ENCODE results near the gene SEZ6L2.

The SEZ6L2 gene

GRCh38 chr16:29868396-29869009 lies 30.8 kb downstream of the SEZ6L2 start:
- 0 out of 2 replicates have a peak overlapping the region, but pooled peaks have one; percentile 27 for H2AFZ ChIP-seq (ENCODE audit: low read length)
- no peaks in the 10 kb centered on the region for H3K27me3 ChIP-seq (ENCODE audit: insufficient read depth, low read length, poor library complexity, severe bottlenecking)
- no peaks in the 10 kb centered on the region for H3F3A ChIP-seq (ENCODE audit: low read depth)
- no peak for TF ChIP-seq EZH2phosphoT487 (IDR thresholded peaks at IDR 0.05; ENCODE audit: borderline replicate concordance)
- no peak for TF ChIP-seq CTCF (conservative IDR thresholded peaks at IDR 0.05; ENCODE audit: low read length)
- H3K9me2 ChIP-seq (replicated peaks; ENCODE audit: low read depth, low read length) = no peaks in the 10 kb centered on the region
- peaks cover 5% of the 10 kb centered on the region for H3K4me1 ChIP-seq (ENCODE audit: insufficient read depth, low read length, poor library complexity, severe bottlenecking)
- H4K20me1 ChIP-seq (ENCODE audit: insufficient read depth, low read length, poor library complexity, severe bottlenecking) = no peaks in the 10 kb centered on the region
- H3K9me3 ChIP-seq (ENCODE audit: insufficient read depth, low read depth, low read length) = no peaks in the 10 kb centered on the region
- H3K4me2 ChIP-seq (ENCODE audit: low read depth, low read length, poor library complexity, severe bottlenecking) = no peak overlapping the region
- H3K9ac ChIP-seq (ENCODE audit: low read depth, low read length, poor library complexity, severe bottlenecking) = no peak overlapping the region
- no peaks in the 10 kb centered on the region for H3K79me2 ChIP-seq (ENCODE audit: insufficient read depth, low read length)
- H3K4me3 ChIP-seq (ENCODE audit: low read length, poor library complexity, severe bottlenecking) = no peak overlapping the region
- H3K36me3 ChIP-seq (ENCODE audit: insufficient read depth, low read length) = no peaks in the 10 kb centered on the region

GRCh38 chr16:29864205-29864604 lies 35.1 kb downstream of the SEZ6L2 start:
- H2AFZ ChIP-seq (ENCODE audit: low read length) = no peak overlapping the region
- H4K20me1 ChIP-seq (ENCODE audit: insufficient read depth, low read length, poor library complexity, severe bottlenecking) = peaks cover 6% of the 10 kb centered on the region
- no peak overlapping the region for H3K4me2 ChIP-seq (ENCODE audit: low read depth, low read length, poor library complexity, severe bottlenecking)
- H3K79me2 ChIP-seq (ENCODE audit: insufficient read depth, low read length) = peaks cover 23% of the 10 kb centered on the region
- no peaks in the 10 kb centered on the region for H3K36me3 ChIP-seq (ENCODE audit: insufficient read depth, low read length)
- H3F3A ChIP-seq (ENCODE audit: low read depth) = no peaks in the 10 kb centered on the region
- H3K4me1 ChIP-seq (ENCODE audit: insufficient read depth, low read length, poor library complexity, severe bottlenecking) = peaks cover 18% of the 10 kb centered on the region
- no peak overlapping the region for H3K4me3 ChIP-seq (ENCODE audit: low read length, poor library complexity, severe bottlenecking)
- no peaks in the 10 kb centered on the region for H3K27me3 ChIP-seq (ENCODE audit: insufficient read depth, low read length, poor library complexity, severe bottlenecking)
- H3K9me3 ChIP-seq (ENCODE audit: insufficient read depth, low read depth, low read length) = no peaks in the 10 kb centered on the region
- TF ChIP-seq CTCF (conservative IDR thresholded peaks at IDR 0.05; ENCODE audit: low read length) (no peak), EZH2phosphoT487 (IDR thresholded peaks at IDR 0.05; ENCODE audit: borderline replicate concordance) (no peak)
- no peaks in the 10 kb centered on the region for H3K9me2 ChIP-seq (replicated peaks; ENCODE audit: low read depth, low read length)
- no peak overlapping the region for H3K9ac ChIP-seq (ENCODE audit: low read depth, low read length, poor library complexity, severe bottlenecking)

- Histone ChIP-seq H3K9ac (ENCODE audit: low read depth, low read length, poor library complexity, severe bottlenecking) (no peak overlapping the region), H3K4me3 (ENCODE audit: low read length, poor library complexity, severe bottlenecking) (peak overlapping the region; percentile 84), H2AFZ (ENCODE audit: low read length) (peak overlapping the region; percentile 49; the same call in 1 of the 2 replicates)
Observed at GRCh38 chr16:29863669-29863984, 35.7 kb downstream of the SEZ6L2 start.

More at GRCh38 chr16:29863669-29863984, 35.7 kb downstream of the SEZ6L2 start:
- Histone ChIP-seq H3F3A (ENCODE audit: low read depth) (no peaks in the 10 kb centered on the region), H3K9me2 (replicated peaks; ENCODE audit: low read depth, low read length) (no peaks in the 10 kb centered on the region), H3K27me3 (ENCODE audit: insufficient read depth, low read length, poor library complexity, severe bottlenecking) (no peaks in the 10 kb centered on the region), H3K9me3 (ENCODE audit: insufficient read depth, low read depth, low read length) (no peaks in the 10 kb centered on the region), H3K4me1 (ENCODE audit: insufficient read depth, low read length, poor library complexity, severe bottlenecking) (peaks cover 18% of the 10 kb centered on the region), H4K20me1 (ENCODE audit: insufficient read depth, low read length, poor library complexity, severe bottlenecking) (peaks cover 6% of the 10 kb centered on the region), H3K36me3 (ENCODE audit: insufficient read depth, low read length) (no peaks in the 10 kb centered on the region; the same call in 1 of the 2 replicates), H3K79me2 (ENCODE audit: insufficient read depth, low read length) (peaks cover 23% of the 10 kb centered on the region), H3K4me2 (ENCODE audit: low read depth, low read length, poor library complexity, severe bottlenecking) (peak overlapping the region; percentile 97)
- no peak for TF ChIP-seq CTCF (conservative IDR thresholded peaks at IDR 0.05; ENCODE audit: low read length)

Measured in Loucy (cell line).